IPS-18c (cell line): ENCODE results near the gene INSYN1.
"Not testable (repeated sequence)": the region's sequence is repeated elsewhere in the genome, so short reads cannot be mapped to it uniquely, and the experiment has no call there.

ENCODE experiments used
- H3K4me3 ChIP-seq: 2 replicates; pipeline ENCODE4 v1.7.0; 2013; ENCODE audit warnings: low read depth, mild to moderate bottlenecking, low read length, moderate library complexity; ENCODE audit not compliant: insufficient read depth
- H3K9me3 ChIP-seq: one replicate; pipeline ENCODE4 v1.6.1; 2013; ENCODE audit warnings: mild to moderate bottlenecking, low read length, moderate library complexity; ENCODE audit not compliant: control insufficient read depth, insufficient read depth

The INSYN1 gene

DNA sequence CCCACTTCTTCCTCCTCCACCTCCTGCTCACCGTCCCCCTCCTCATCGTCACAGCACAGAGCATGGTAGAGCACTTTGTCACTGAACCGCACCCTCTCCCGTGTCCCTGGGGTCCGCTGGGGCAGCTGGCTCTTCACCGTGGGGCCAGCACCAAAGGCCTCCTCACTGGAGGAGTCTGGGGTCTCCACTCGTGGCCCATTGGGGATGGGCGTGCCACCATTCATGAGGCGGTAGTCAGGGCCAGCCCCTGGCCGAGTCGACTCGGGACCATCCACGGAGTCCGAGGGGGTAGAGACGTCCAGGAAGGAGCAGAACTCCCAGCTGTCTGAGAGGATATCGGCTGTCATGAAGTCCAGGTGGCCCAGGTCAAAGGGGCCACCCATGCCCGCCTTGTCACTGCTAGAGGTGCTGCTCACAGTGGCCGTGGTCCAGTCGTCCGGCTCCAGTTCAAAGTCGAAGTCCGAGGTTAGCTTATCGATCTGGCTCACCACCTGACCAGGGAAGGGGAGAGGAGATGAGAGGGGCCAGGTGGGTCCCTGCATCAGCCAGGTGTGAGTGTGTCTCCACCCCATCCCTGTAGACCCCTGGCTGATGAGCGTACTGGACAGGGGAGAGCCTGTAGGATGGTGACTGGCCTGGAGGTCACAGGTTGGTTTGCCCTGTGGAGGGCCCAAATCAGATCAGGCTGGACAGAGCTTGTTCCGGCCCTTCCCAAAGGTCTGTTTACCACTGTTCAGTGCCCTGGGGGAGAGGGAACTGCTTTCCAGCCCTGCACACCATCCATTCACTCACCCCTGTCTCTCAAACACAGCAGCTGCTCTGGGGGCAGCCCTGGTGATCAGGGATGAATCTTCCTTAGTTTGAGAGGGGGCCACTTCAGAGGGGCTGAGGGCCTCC lies 12.8 kb downstream of the INSYN1 start:
- H3K9me3 ChIP-seq: no peaks in the 10 kb centered on the region
- no peak overlapping the region for H3K4me3 ChIP-seq

DNA sequence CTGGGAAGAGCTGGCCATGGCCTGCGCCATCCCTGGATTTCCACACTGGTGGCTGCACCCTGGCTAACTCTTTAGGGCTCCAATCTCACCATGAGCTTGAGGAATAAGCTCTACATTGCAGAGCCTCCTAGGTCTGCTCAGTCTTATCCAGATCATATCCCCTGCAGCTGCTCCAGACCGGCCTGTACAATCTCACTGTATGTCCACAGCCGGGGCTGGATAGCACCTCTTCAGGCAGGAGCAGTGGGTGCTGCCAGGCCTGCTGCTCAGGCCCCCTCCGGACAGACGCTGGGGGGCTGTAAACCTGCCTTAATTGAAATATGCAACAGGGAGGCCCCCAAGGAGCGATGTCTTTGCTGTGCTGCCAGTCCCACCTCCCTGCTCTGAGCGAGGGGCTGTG lies 15.6 kb downstream of the INSYN1 start:
- no peak overlapping the region for H3K4me3 ChIP-seq
- H3K9me3 ChIP-seq: no peaks in the 10 kb centered on the region

DNA sequence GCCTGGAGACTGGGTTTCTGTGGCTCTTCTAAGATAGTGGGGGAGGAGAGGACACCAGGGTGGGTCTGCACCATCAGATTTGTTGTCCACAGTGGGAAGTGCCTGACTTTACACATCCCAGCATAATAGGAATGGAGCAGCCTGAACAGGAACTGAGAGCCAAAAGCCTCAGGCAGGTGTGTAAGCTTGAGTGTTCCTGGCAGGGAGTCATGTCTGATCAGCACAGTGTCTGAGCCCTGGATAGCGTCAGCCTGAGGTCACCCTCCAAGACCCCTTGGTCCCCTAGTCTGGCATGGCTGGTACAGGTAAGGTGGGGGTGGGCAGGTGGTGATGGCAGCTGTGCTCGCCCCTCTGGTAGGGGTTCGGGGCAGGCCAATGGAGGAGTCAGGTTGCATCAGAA lies 20.2 kb downstream of the INSYN1 start:
- Histone ChIP-seq H3K4me3 (no peak overlapping the region), H3K9me3 (no peaks in the 10 kb centered on the region)

DNA sequence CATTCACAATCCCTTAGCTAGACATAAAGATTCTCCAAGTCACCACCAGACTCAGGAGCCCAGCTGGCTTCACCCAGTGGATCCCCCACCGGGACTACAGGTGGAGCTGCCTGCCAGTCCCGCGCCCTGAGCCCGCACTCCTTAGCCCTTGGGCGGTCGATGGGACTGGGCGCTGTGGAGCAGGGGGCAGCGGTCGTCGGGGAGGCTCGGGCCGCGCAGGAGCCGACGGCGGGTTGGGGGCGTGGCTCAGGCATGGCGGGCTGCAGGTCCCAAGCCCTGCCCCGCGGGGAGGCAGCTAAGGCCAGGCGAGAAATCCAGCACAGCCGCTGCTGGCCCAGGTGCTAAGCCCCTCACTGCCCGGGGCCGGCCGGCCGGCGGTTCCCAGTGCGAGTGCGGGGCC lies 21.1 kb downstream of the INSYN1 start:
- not testable (repeated sequence) for H3K9me3 ChIP-seq

DNA sequence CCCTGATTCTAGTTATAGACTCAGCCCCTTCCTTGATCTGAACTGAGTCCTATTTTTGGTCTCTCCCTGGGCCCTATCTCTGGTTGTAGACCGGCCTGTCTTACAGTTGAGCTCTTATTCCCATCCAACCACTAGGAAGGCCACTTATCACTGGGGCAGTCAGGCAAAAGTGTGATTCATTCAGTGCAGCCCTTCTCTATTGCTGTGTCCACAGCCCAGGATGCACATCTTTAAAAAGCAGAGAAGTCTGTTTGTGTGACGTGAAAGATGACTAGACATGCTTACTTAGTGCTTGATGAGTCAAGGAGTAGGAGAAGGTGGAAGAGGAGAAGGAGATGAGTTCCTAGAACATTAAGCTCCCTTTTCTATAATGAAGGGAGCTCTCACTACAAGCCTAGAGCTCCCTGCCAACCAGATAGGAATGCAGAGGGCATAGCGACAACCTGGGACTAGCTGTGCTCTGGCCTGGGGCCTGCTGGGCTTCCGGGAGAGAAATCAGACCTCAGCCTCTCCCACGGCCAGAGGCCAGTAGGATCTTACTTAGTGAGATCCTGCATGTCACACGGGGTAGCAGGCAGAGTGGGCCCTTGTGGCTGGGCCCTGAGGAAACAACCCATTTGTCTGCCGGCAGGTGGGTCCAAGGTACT lies 25.7 kb downstream of the INSYN1 start:
- no peak overlapping the region for H3K4me3 ChIP-seq
- H3K9me3 ChIP-seq: peaks cover 2% of the 10 kb centered on the region

More for the DNA sequence above, 21.1 kb downstream of the INSYN1 start:
- H3K4me3 ChIP-seq: not testable (repeated sequence)

DNA sequence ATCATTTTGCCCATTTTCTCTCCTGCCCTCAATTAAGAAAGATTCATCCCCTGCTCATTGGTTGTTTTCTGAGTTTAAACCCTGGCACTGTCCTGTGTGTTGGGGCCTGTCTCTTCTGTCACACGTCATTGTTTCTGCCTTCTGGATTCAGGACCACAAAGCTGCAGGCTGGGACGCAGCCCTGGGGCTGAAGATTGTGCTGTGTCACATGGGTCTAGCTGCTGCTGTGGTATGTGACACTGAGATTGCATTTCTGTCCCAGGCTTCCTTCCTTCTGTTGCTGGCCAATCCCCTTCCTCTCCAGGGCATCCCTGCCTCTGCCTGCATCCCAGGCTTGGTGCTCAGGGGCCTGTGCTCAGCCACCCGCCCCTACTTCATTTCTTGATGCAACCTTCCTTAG lies 28.9 kb downstream of the INSYN1 start:
- Histone ChIP-seq H3K4me3 (no peak overlapping the region), H3K9me3 (peaks cover 2% of the 10 kb centered on the region)

DNA sequence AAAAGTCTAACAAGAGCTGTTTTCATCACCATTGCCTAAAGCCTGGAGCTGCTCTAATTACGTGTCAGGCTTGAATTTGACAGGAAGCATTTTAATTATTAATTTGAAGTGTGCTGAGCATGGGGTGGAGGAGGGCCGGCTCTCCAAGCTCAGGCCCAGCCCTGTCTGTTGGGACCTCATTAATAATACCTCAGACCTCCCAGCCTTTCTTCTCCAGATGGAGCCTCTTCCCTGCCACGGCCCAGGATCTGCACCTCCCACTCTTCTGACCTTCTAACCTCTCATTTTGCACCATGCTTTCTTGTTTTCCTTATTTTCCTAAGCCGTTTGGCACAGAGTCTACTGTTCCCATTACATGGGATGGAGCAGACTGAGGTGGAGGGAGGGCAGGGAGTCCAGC lies 30.0 kb downstream of the INSYN1 start:
- Histone ChIP-seq H3K9me3 (peaks cover 2% of the 10 kb centered on the region), H3K4me3 (no peak overlapping the region)

DNA sequence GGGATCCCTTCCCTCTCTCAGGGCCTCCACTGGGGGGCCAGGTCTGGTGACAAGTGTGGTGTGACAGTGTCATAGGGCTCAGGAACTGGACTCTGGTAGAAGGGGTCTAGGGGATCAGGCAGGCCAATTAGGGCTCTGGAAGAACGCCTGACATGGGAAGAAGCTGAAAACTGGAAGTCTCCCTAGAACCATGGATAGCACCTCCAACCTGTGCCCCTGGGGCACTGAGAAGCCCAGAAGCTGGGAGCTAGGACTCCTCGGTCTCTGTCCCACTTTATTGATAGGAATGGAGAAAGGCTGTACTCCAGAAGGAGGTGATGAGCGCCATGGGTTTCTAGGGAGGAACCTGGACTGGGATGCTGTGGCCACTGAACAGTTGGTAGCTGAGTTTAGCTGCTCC lies 30.7 kb downstream of the INSYN1 start:
- Histone ChIP-seq H3K4me3 (no peak overlapping the region), H3K9me3 (peaks cover 2% of the 10 kb centered on the region)

DNA sequence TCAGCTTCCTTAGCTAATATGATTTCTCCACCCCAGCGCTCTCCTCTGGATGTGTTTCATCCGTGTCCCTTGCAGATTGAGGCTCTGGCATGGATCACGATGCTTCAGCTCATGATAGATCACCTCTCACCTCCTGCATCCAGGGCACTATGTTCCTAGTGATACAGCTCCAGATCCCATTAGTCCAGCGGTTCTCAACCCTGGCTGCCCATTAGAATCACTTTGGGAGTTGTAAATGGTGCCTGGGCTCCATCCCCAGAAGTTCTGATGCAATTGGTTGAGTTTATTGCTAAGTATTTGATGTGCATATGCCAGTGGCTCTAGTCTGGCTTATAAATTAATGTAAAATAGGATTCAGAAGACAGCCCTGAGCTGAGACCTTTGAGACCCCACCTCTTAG lies 34.5 kb downstream of the INSYN1 start:
- peaks cover 2% of the 10 kb centered on the region for H3K9me3 ChIP-seq
- no peak overlapping the region for H3K4me3 ChIP-seq

DNA sequence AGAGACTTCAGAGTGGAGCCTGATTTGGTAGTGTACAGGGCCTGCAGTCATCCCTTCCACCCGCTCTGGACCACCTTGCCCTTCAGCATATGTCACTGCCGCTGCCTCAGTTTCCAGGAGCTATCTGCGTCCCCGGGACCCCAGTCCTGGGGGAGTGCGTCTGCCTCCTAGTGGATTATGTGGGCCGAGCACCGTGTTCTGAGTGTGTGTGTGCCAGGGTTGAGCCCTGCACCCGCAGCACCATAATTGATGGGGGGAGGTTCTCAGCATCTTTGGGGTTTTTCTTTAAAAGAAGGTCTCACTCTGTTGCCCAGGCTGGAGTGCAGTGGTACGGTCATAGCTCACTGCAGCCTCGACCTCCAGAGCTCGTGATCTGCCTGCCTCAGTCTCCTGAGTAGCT lies 35.3 kb downstream of the INSYN1 start:
- H3K4me3 ChIP-seq: no peak overlapping the region

DNA sequence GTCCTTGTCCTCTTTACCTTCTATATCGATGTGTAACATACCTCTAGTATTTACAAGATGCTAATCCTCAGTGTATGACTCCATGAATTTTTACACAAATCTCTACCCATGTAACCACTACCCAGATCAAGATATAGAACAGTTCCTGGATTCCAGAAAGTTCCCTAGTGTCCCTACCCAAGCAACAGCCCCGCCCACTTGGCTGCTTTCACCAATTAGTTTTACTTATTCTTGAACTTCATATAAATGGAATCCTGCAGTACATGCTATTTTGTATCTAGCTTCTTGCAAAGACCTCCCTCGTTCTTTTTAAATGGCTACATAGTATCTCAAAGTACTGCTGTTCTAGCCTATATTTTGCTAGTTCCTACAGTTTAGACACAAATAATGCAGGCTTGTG lies 35.9 kb downstream of the INSYN1 start:
- Histone ChIP-seq H3K9me3 (no peaks in the 10 kb centered on the region), H3K4me3 (no peak overlapping the region)

More for the DNA sequence above, 35.3 kb downstream of the INSYN1 start:
- no peaks in the 10 kb centered on the region for H3K9me3 ChIP-seq

DNA sequence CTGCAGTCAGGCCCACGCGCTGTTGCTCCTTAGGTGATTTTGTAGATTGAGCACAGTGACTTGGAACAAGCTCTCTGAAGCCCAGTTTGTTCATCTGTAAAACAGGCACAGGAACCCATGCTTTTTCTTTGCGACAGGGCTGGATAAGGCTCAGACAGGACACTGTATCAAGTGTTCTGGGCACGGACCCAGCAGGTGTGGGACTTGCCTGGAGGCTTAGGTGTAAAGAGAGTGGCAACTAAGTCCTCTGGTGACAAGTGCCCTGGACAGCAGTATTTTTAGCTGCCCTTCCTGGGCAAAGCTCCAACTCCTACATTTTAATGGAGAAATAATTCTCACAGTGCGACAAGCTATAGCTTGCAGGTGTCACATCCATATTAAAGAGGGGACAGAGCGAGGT lies 36.7 kb downstream of the INSYN1 start:
- Histone ChIP-seq H3K9me3 (no peaks in the 10 kb centered on the region), H3K4me3 (no peak overlapping the region)

DNA sequence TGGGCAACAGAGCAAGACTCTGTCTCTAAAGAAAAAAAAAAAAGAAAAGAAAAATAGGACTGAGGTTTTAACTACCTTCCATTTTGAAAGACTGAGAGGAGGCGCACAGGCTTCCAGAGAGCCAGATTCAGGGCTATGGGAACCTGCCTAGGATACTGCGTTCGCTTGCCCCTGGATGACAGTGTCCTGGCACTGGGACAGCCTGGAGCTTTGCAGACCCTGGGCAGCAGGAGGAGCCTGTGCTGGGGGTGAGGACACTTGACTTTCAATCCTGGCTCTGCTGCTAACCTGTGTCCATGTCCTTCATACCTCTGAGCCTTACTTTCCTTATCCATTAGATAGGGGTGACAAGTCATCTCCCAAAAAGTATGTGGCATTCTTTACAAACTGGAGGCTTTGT lies 37.7 kb downstream of the INSYN1 start:
- Histone ChIP-seq H3K9me3 (no peaks in the 10 kb centered on the region), H3K4me3 (no peak overlapping the region)

DNA sequence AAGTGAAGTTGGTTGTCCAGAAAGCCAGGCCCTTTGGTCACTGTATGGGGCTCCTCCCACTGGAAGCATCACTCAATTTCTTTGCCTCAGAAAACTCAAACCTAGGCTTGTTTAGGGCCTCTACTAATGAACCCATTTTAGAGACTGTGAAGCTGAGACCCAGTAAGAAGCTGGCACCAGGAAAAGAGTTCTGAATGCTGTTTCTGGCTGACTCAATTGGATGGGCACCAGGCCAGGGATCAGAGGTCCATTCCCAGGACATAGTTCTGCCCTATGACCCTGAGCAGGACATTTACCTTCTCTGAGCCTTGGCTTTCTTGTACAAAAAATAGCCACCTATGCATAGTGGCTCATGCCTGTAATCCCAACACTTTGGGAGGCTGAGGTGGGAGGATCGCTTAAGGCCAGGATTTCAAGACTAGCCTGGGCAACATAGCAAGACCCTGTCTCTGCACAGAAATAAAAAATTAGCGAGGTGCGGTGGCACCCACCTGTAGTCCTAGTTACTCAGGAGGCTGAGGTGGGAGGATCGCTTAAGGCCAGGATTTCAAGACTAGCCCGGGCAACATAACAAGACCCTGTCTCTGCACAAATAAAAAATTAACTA lies 38.4 kb downstream of the INSYN1 start:
- no peak overlapping the region for H3K4me3 ChIP-seq
- H3K9me3 ChIP-seq: no peaks in the 10 kb centered on the region

DNA sequence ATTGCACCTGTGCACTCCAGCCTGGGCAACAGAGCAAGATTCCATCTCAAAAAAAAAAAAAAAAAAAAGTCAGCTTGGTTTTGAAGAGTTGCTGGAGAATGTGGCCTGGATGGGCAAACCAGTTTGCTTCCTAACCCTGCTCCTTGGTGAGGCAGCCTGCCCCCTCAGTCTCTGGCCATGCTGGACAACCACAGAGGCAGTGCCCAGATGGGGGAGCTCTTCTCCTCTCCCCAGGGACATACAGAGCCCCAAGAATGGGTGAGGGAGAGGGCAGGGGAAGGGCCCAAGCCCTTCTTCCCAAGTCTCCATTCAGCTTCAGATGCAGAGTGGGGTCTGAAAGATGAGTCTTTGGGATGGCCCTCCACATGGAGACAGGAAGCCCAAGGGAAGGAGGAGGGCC lies 41.0 kb downstream of the INSYN1 start:
- Histone ChIP-seq H3K9me3 (no peaks in the 10 kb centered on the region), H3K4me3 (no peak overlapping the region)

DNA sequence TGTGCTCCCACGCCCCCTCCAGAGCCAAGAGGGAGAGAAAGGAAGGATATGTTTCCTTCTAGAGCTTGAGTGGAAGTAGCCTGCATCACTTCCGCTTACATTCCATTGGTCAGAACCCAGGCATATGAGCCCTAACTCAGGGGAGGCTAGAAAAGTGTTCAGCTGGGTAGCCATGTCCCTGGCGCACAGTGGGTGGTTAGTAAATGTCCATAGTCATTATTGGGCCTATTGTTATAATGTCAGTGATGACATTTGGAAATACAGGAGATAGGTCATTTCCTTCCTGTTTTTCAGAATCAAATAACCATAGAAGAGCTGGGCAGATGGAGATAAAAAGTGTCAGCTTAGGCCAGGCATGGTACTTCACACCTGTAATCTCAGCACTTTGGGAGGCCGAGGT lies 41.6 kb downstream of the INSYN1 start:
- no peaks in the 10 kb centered on the region for H3K9me3 ChIP-seq
- no peak overlapping the region for H3K4me3 ChIP-seq

DNA sequence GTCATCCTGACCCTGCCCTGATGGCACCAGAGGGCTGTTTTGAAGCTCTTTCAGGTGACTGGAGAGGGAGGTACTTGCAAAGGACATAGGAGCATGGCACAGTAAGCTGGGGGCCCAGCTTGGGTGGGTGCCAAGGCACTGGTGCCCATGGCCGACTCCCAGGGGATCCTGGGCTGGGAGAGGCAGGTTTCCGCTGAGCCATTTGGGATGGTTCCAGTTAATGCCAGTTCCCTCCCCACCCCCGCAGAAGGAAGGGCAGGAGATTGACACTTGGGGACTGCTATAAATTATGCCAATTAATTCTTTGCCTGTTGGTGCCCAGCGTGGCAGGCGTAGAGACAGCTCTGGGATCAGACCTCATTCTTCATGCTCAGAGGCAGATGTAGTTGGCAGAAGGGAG lies 42.8 kb downstream of the INSYN1 start:
- no peak overlapping the region for H3K4me3 ChIP-seq
- H3K9me3 ChIP-seq: no peaks in the 10 kb centered on the region

DNA sequence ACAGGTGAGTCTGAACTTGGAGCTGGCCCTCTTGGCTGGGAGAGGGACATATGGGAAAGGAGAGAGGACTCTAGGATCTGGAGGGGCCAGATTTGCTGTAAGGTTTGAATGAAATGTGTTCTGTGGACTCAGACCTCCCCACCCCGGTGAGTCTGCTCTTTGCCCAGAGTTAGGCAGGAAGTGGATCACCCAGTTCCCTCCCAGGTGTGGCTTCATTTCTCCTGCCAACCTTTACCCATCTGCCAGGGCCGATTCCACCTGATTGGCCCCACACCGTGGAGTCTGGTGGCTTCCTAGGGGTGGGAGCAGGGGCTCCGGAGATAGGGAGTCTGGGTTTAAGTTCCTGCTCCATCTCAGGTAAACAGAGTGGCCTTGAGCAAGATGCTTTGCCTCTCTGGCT lies 43.5 kb downstream of the INSYN1 start:
- H3K9me3 ChIP-seq: no peaks in the 10 kb centered on the region
- H3K4me3 ChIP-seq: no peak overlapping the region
